Measurements from ENCODE around the gene UFC1.

GRCh38 chr1:161140755-161141400 lies 12.9 kb upstream of the UFC1 start:
- TF ChIP-seq CTCF (IDR thresholded peaks at IDR 0.05) (no peak), POLR2A (IDR thresholded peaks at IDR 0.05) (no peak)

Measured in esophagus squamous epithelium (tissue), 4 donors.